ENCODE data around the gene GALNT5. TPM values are rescaled to one million over a fixed set of nuclear protein-coding genes. Genes with fewer than 3 reads are reported as not detected.

GALNT5 gene
- total RNA-seq, 1 donor from 2014 or later, result 40.2 TPM

- no peaks in the 10 kb centered on the region for H3K9me3 ChIP-seq
- no peak for ATAC-seq
- no peaks in the 10 kb centered on the region for H3K36me3 ChIP-seq
- no peak overlapping the region for H3K27ac ChIP-seq
- H3K4me1 ChIP-seq, result no peaks in the 10 kb centered on the region
- TF ChIP-seq CTCF (IDR thresholded peaks at IDR 0.05), result no peak
- intact Hi-C loops (cut with DNase I), result no loop called here
- H3K27me3 ChIP-seq, result peaks cover 6% of the 10 kb centered on the region
- no peak overlapping the region for H3K4me3 ChIP-seq
- DNase-seq, result no peak
These were observed 47.6 kb downstream of the GALNT5 start for GRCh38 chr2:157304811-157305722.

- Histone ChIP-seq H3K27ac (no peak overlapping the region), H3K4me3 (no peak overlapping the region), H3K27me3 (peaks cover 6% of the 10 kb centered on the region), H3K4me1 (no peaks in the 10 kb centered on the region), H3K9me3 (no peaks in the 10 kb centered on the region), H3K36me3 (no peaks in the 10 kb centered on the region)
- no peak for DNase-seq
- TF ChIP-seq CTCF (IDR thresholded peaks at IDR 0.05), result no peak
- intact Hi-C loops (cut with DNase I), result no loop called here
- ATAC-seq, result no peak
These were observed 48.2 kb downstream of the GALNT5 start for GRCh38 chr2:157305723-157306110.

GRCh38 chr2:157307021-157307420 is 49.5 kb downstream of the GALNT5 start:
- no peak for ATAC-seq
- TF ChIP-seq CTCF (IDR thresholded peaks at IDR 0.05), result peak; percentile 13

GRCh38 chr2:157309878-157310277 is 52.4 kb downstream of the GALNT5 start:
- Histone ChIP-seq H3K4me3 (no peak overlapping the region), H3K4me1 (no peaks in the 10 kb centered on the region), H3K9me3 (no peaks in the 10 kb centered on the region), H3K27me3 (no peaks in the 10 kb centered on the region), H3K27ac (no peak overlapping the region), H3K36me3 (no peaks in the 10 kb centered on the region)
- TF ChIP-seq CTCF (IDR thresholded peaks at IDR 0.05), result no peak
- DNase-seq (no peak), ATAC-seq (no peak)
- intact Hi-C loops (cut with DNase I), result no loop called here

More at GRCh38 chr2:157307021-157307420, 49.5 kb downstream of the GALNT5 start:
- H3K36me3 ChIP-seq, result no peaks in the 10 kb centered on the region
- peaks cover 6% of the 10 kb centered on the region for H3K27me3 ChIP-seq
- H3K9me3 ChIP-seq, result no peaks in the 10 kb centered on the region
- DNase-seq, result no peak
- no peaks in the 10 kb centered on the region for H3K4me1 ChIP-seq
- H3K27ac ChIP-seq, result no peak overlapping the region
- no peak overlapping the region for H3K4me3 ChIP-seq
- intact Hi-C loops (cut with DNase I), result no loop called here

- ATAC-seq (no peak), DNase-seq (no peak)
- intact Hi-C loops (cut with DNase I), result no loop called here
- TF ChIP-seq CTCF (IDR thresholded peaks at IDR 0.05), result no peak
- H3K27me3 ChIP-seq, result no peaks in the 10 kb centered on the region
- H3K9me3 ChIP-seq, result no peaks in the 10 kb centered on the region
- no peaks in the 10 kb centered on the region for H3K36me3 ChIP-seq
- H3K27ac ChIP-seq, result no peak overlapping the region
- H3K4me1 ChIP-seq, result no peaks in the 10 kb centered on the region
- H3K4me3 ChIP-seq, result no peak overlapping the region
These were observed 54.2 kb downstream of the GALNT5 start for GRCh38 chr2:157311706-157312105.
